Fibroblast of lung (primary cell): Measurements from ENCODE around the gene HRNR.

Experiments used
- CTCF ChIP-seq, 2 donors: IDR thresholded peaks in 1 of 2; conservative IDR thresholded peaks in 1 of 2; 1 replicate in 1 of 2; 2 replicates in 1 of 2; pipeline ENCODE4 v1.5.1; 2011 to 2012; ENCODE audit warnings: low read length in 2 of 2, control low read depth in 1 of 2, inconsistent platforms in 1 of 2, low read depth in 1 of 2, mild to moderate bottlenecking in 1 of 2
- EZH2 ChIP-seq: IDR thresholded peaks from 2 replicates; pipeline ENCODE4 v1.5.1; 2012; ENCODE audit warnings: low read length, control low read depth, mild to moderate bottlenecking; ENCODE audit errors: missing control alignments

GRCh38 chr1:152191711-152192110, 32.3 kb downstream of the HRNR start:
- no peak for TF ChIP-seq CTCF (conservative IDR thresholded peaks at IDR 0.05 in 1 of 2, IDR thresholded peaks at IDR 0.05 in 1 of 2; ENCODE audit: low read depth in 1 of 2, low read length in 2 of 2)
- TF ChIP-seq EZH2, result no peak
